IMR-90 (cell line): ENCODE measurements around the gene JMJD6. TPM values are rescaled to one million over a fixed set of nuclear protein-coding genes. Genes with fewer than 3 reads are reported as not detected.
"Not testable (repeated sequence)": the region's sequence is repeated elsewhere in the genome, so short reads cannot be mapped to it uniquely, and the experiment has no call there.

Experiments used
- ATAC-seq: fragments of 200-7000 bp; cut with Tn5 transposase; 2 replicates; pipeline ENCODE4 v1.9.1; 2020; ENCODE audit warnings: low read depth, mild to moderate bottlenecking, moderate library complexity
- BruUV-seq: library from RNA; stranded (reverse); fragments of 400-500 nt; replicated peaks from 2 replicates; lab custom pipeline; 2021; lab: Mats Ljungman, UMichigan
- CTCF ChIA-PET: fragments of 300-600 bp; formaldehyde crosslinking; extraction: SDS; loops from one replicate; lab custom pipeline; 2021; ENCODE audit warnings: antibody characterized with exemption; lab: Yijun Ruan, JAX
- POLR2A ChIA-PET: fragments of 300-600 bp; sonication (Branson Sonifier 250); formaldehyde crosslinking; loops from one replicate; lab custom pipeline; 2022; ENCODE audit warnings: antibody characterized with exemption; ENCODE audit not compliant: unreplicated experiment; lab: Charles Lee
- DNase-seq: peaks from one replicate; pipeline ENCODE4 v3.0.0; 2013
- H2AFZ ChIP-seq: replicated peaks from 2 replicates; pipeline ENCODE3; 2013; ENCODE audit warnings: low read length, mild to moderate bottlenecking; ENCODE audit not compliant: poor library complexity
- H2AK5ac ChIP-seq: 2 replicates; pipeline ENCODE4 v1.6.1; 2013; ENCODE audit warnings: low read depth, low read length, inconsistent platforms
- H2AK9ac ChIP-seq: replicated peaks from 2 replicates; pipeline ENCODE3; 2013; ENCODE audit warnings: mild to moderate bottlenecking, low read depth, low read length, moderate library complexity; ENCODE audit not compliant: poor library complexity
- H2BK120ac ChIP-seq: 2 replicates; pipeline ENCODE4 v1.6.1; 2013; ENCODE audit warnings: low read depth, low read length, inconsistent platforms
- H2BK15ac ChIP-seq: 3 replicates; pipeline ENCODE4 v1.6.1; 2013; ENCODE audit warnings: low read depth, low read length, inconsistent platforms
- H2BK20ac ChIP-seq: 2 replicates; pipeline ENCODE4 v1.6.1; 2013; ENCODE audit warnings: low read depth, mild to moderate bottlenecking, inconsistent platforms, low read length, moderate library complexity
- H2BK5ac ChIP-seq: 2 replicates; pipeline ENCODE4 v1.6.1; 2013; ENCODE audit warnings: mild to moderate bottlenecking, low read depth, low read length, inconsistent platforms; ENCODE audit not compliant: poor library complexity, severe bottlenecking
- H3K14ac ChIP-seq: replicated peaks from 2 replicates; pipeline ENCODE4 v1.6.1; 2013; ENCODE audit warnings: low read depth, low read length, inconsistent platforms
- H3K18ac ChIP-seq: 2 replicates; pipeline ENCODE4 v1.6.1; 2013; ENCODE audit warnings: low read depth, low read length, control low read depth
- H3K23ac ChIP-seq: 2 replicates; pipeline ENCODE4 v1.6.1; 2013; ENCODE audit warnings: low read depth, low read length, inconsistent platforms
- H3K27ac ChIP-seq: 2 replicates; pipeline ENCODE4 v1.5.1; 2013; ENCODE audit warnings: mild to moderate bottlenecking, control low read depth, low read length; ENCODE audit not compliant: insufficient read depth
- H3K27me3 ChIP-seq: 2 replicates; pipeline ENCODE4 v1.6.1; 2013; ENCODE audit warnings: low read length; ENCODE audit not compliant: control insufficient read depth, insufficient read depth
- H3K36me3 ChIP-seq: 2 replicates; pipeline ENCODE4 v1.6.1; 2013; ENCODE audit warnings: low read length, mixed read lengths; ENCODE audit not compliant: control insufficient read depth, insufficient read depth
- H3K4ac ChIP-seq: 2 replicates; pipeline ENCODE4 v1.6.1; 2013; ENCODE audit warnings: low read depth, low read length, inconsistent platforms
- H3K4me1 ChIP-seq: 2 replicates; pipeline ENCODE4 v1.6.1; 2013; ENCODE audit warnings: low read length, mixed read lengths; ENCODE audit not compliant: control insufficient read depth, insufficient read depth
- H3K4me2 ChIP-seq: 2 replicates; pipeline ENCODE4 v1.6.1; 2013; ENCODE audit warnings: low read depth, mild to moderate bottlenecking, control low read depth, low read length, moderate library complexity
- H3K4me3 ChIP-seq: 2 replicates; pipeline ENCODE4 v1.5.1; 2013; ENCODE audit warnings: low read depth, mild to moderate bottlenecking, control low read depth, low read length, moderate library complexity; ENCODE audit not compliant: insufficient read depth
- H3K56ac ChIP-seq: 2 replicates; pipeline ENCODE4 v1.6.1; 2013; ENCODE audit warnings: low read length, inconsistent platforms; ENCODE audit not compliant: insufficient read depth; ENCODE audit errors: extremely low read depth
- H3K79me1 ChIP-seq, 2 experiments: 2 replicates each; pipeline ENCODE4 v1.6.1; 2013; ENCODE audit warnings: low read length in 2 of 2, inconsistent platforms in 1 of 2, low read depth in 1 of 2
- H3K9ac ChIP-seq: 2 replicates; pipeline ENCODE4 v1.6.1; 2013; ENCODE audit warnings: low read depth, low read length, control low read depth
- H3K9me1 ChIP-seq: 2 replicates; pipeline ENCODE4 v1.6.1; 2013; ENCODE audit warnings: low read length, inconsistent platforms; ENCODE audit not compliant: insufficient read depth
- H3K9me3 ChIP-seq: 2 replicates; pipeline ENCODE4 v1.6.1; 2013; ENCODE audit warnings: low read length; ENCODE audit not compliant: control insufficient read depth, insufficient read depth
- H4K20me1 ChIP-seq: 2 replicates; pipeline ENCODE4 v1.6.1; 2013; ENCODE audit warnings: low read length, inconsistent platforms; ENCODE audit not compliant: insufficient read depth
- H4K5ac ChIP-seq: 2 replicates; pipeline ENCODE4 v1.6.1; 2013; ENCODE audit warnings: mild to moderate bottlenecking, low read depth, low read length, control low read depth
- H4K8ac ChIP-seq, 2 experiments: 2 replicates each; pipeline ENCODE4 v1.6.1; 2013; ENCODE audit warnings: low read depth in 2 of 2, low read length in 2 of 2, control low read depth in 1 of 2, inconsistent platforms in 1 of 2
- H4K91ac ChIP-seq: 2 replicates; pipeline ENCODE4 v1.6.1; 2013; ENCODE audit warnings: low read depth, low read length, inconsistent platforms; ENCODE audit not compliant: insufficient read depth
- BHLHE40 ChIP-seq: fragments of 150-350 bp; IDR thresholded peaks from 2 replicates; pipeline ENCODE4 v1.6.1; 2016; ENCODE audit warnings: mild to moderate bottlenecking, low read depth, low read length
- CHD1 ChIP-seq: IDR thresholded peaks from 2 replicates; pipeline ENCODE4 v1.6.1; 2012; ENCODE audit warnings: low read depth, low read length, improper control_type of control experiment
- FOS ChIP-seq: fragments of 150-350 bp; IDR thresholded peaks from 2 replicates; pipeline ENCODE4 v1.6.1; 2016; ENCODE audit warnings: low read depth, low read length
- MAFK ChIP-seq: IDR thresholded peaks from 2 replicates; pipeline ENCODE4 v1.6.1; 2012; ENCODE audit warnings: low read depth, low read length, improper control_type of control experiment
- MAZ ChIP-seq: IDR thresholded peaks from 2 replicates; pipeline ENCODE4 v1.6.1; 2012; ENCODE audit warnings: low read depth, mild to moderate bottlenecking, low read length, improper control_type of control experiment, moderate library complexity, borderline replicate concordance
- POLR2A ChIP-seq: IDR thresholded peaks from 2 replicates; pipeline ENCODE4 v1.6.1; 2012; ENCODE audit warnings: mild to moderate bottlenecking, low read depth, low read length
- RFX5 ChIP-seq: IDR thresholded peaks from 2 replicates; pipeline ENCODE4 v1.8.0; 2012; ENCODE audit warnings: low read depth, mild to moderate bottlenecking, low read length, moderate library complexity
- WGBS, 2 experiments: methylation state at CpG; one replicate each; pipeline versions ENCODE4 v1.1.5 to v1.1.7; 2013; ENCODE audit warnings: missing lambda C conversion rate in 2 of 2; ENCODE audit not compliant: insufficient read length in 1 of 2; ENCODE audit errors: extremely low coverage in 2 of 2; 5-methylcytosine and 5-hydroxymethylcytosine counted together
- dilution Hi-C: fragments of 300-500 bp; cut with HindIII; formaldehyde crosslinking; loops from one replicate; pipeline ENCODE4 v1.14.3; 2018; ENCODE audit warnings: low sequenced_read_pairs; ENCODE audit not compliant: unreplicated experiment
- in situ Hi-C: fragments of 300-500 bp; cut with MboI; formaldehyde crosslinking; loops from 3 replicates; pipeline ENCODE4 v1.14.3; 2019; ENCODE audit warnings: low sequenced_read_pairs, inconsistent platforms, mixed read lengths
- intact Hi-C: fragments of 100-400 bp; cut with micrococcal nuclease; formaldehyde crosslinking; loops from 2 replicates; pipeline ENCODE4 v1.10.0; 2022
- polyA plus RNA-seq, 3 experiments: library from polyadenylated mRNA; depleted of rRNA; stranded (reverse); fragments of >200 nt; gene quantifications; 2 replicates each; pipeline ENCODE4 v1.2.3, GENCODE V29; 2012; ENCODE audit warnings: low replicate concordance in 1 of 3
- total RNA-seq: library from RNA; depleted of rRNA; stranded (reverse); fragments of >200 nt; gene quantifications from 2 replicates; pipeline ENCODE4 v1.2.3, GENCODE V29; 2012

The JMJD6 gene
- total and polyA plus RNA-seq, 2 of the 4 experiments (the other 2 are of a cell fraction) = 24.4 to 33.7 TPM

DNA sequence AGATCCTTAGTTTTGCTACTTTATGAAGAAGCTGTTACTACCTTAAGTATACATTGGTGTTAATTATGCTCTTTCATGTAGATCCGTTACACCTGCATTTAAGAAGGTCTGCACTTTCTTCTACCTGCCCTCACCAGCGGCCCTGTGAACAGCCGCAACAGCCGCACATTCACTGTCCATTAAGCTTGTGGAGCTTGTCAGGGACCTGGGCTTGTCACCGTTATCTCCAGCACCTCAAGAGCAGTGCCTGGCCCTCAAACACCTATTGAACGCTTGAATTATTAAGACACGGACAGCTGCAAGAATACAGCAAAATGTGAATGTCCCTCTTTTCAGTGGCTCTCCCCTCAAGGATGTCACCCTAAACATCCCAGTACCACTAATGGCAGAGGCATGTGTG lies 12.6 kb downstream of the JMJD6 start:
- Histone ChIP-seq H2BK15ac (no peak overlapping the region), H3K4me2 (no peak overlapping the region), H4K91ac (no peak overlapping the region), H2AK5ac (no peak overlapping the region), H2BK5ac (no peak overlapping the region), H3K14ac (no peak overlapping the region), H3K4ac (no peak overlapping the region), H3K9me3 (no peaks in the 10 kb centered on the region), H4K20me1 (peaks cover 51% of the 10 kb centered on the region), H3K4me3 (no peak overlapping the region), H3K9me1 (peaks cover 9% of the 10 kb centered on the region), H4K5ac (no peak overlapping the region), H3K4me1 (peaks cover 20% of the 10 kb centered on the region), H3K23ac (no peak overlapping the region), H3K36me3 (peaks cover 27% of the 10 kb centered on the region), H3K9ac (no peak overlapping the region), H2AFZ (no peak overlapping the region), H3K27me3 (no peaks in the 10 kb centered on the region), H3K27ac (no peak overlapping the region), H3K79me1 (peaks cover 31 to 76% of the 10 kb centered on the region in 2 experiments), H3K56ac (no peak overlapping the region), H3K18ac (no peak overlapping the region), H2AK9ac (no peak overlapping the region), H2BK120ac (no peak overlapping the region), H2BK20ac (no peak overlapping the region), H4K8ac (no peak overlapping the region)
- WGBS, 2 experiments = 96% methylated on average over 4 of the region's 7 CpGs; no CpG with 5 or more reads in 1 of the 2 experiments
- DNase-seq = no peak
- TF ChIP-seq BHLHE40 = no peak
- no peak for TF ChIP-seq MAZ
- no peak for TF ChIP-seq RFX5
- TF ChIP-seq CHD1 = no peak
- no peak for TF ChIP-seq FOS
- no peak for TF ChIP-seq MAFK
- no peak for TF ChIP-seq POLR2A
- intact Hi-C loops = loop anchor here (2.0 kb wide), 1 partner anchor 191 kb away; no protein-coding TSS in a partner anchor
- CTCF ChIA-PET = interaction anchor here (0.7 to 1.4 kb wide), 6 partner anchors 16 to 155 kb away, joined by 3 to 4 read pairs (median 3); no protein-coding TSS in a partner anchor
- no peak for ATAC-seq
- in situ Hi-C loops = no loop called here
- BruUV-seq = no TSS peak
- POLR2A ChIA-PET = no interaction called here
- dilution Hi-C loops = no loop called here

DNA sequence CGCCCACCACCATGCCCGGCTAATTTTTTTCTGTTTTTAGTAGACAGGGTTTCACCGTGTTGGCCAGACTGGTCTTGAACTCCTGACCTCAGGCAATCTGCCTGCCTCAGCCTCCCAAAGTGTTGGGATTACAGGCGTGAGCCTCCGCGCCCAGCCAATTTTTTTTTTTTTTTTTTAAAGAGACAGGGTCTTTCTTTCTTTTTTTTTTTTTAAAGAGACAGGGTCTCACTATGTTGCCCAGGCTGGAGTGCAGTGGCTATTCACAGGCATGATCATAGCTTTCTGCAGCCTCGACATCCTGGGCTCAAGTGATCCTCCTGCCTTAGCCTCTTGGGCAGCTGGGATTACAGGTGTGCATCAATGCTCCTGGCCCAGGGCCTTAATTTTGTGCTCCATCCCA lies 14.1 kb downstream of the JMJD6 start:
- H4K91ac ChIP-seq, H3K9me3 ChIP-seq, H2AK9ac ChIP-seq, H3K9ac ChIP-seq, H4K5ac ChIP-seq, H3K18ac ChIP-seq, intact Hi-C loops, H2BK20ac ChIP-seq, H3K4ac ChIP-seq, H3K56ac ChIP-seq, H3K27me3 ChIP-seq, H3K4me3 ChIP-seq, POLR2A ChIA-PET, H2AK5ac ChIP-seq, BruUV-seq, H2AFZ ChIP-seq, H3K14ac ChIP-seq, H2BK5ac ChIP-seq, dilution Hi-C loops, H2BK15ac ChIP-seq, H4K8ac ChIP-seq, DNase-seq, H2BK120ac ChIP-seq, H3K4me2 ChIP-seq, ATAC-seq, H3K23ac ChIP-seq, H3K27ac ChIP-seq, in situ Hi-C loops: not testable (repeated sequence)
- CTCF ChIA-PET = interaction anchor here (1.2 kb wide), 1 partner anchor 20 kb away, joined by 3 read pairs; no protein-coding TSS in a partner anchor
- peaks cover 32% of the 10 kb centered on the region for H3K4me1 ChIP-seq
- peaks cover 17% of the 10 kb centered on the region for H3K9me1 ChIP-seq
- 77% methylated on average over 2 of the region's 7 CpGs; no CpG with 5 or more reads in 1 of the 2 experiments for WGBS, 2 experiments
- H3K79me1 ChIP-seq = peaks cover 26 to 80% of the 10 kb centered on the region in 2 experiments
- H3K36me3 ChIP-seq = peaks cover 22% of the 10 kb centered on the region
- peaks cover 65% of the 10 kb centered on the region for H4K20me1 ChIP-seq
